MM.1S (cell line): ENCODE results near the gene FGD4.

Source experiments
- EZH2 ChIP-seq: fragments of 300-600 bp; sonication (generic); optimal IDR thresholded peaks from 2 replicates; pipeline ENCODE3; 2017; ENCODE audit warnings: low read depth, mild to moderate bottlenecking, antibody characterized with exemption, low read length, mixed read lengths
- TF ChIP-seq, protein P1 (sequence below): fragments of 300-600 bp; sonication (generic); IDR thresholded peaks from 2 replicates; pipeline ENCODE4 v1.5.1; 2016; ENCODE audit warnings: antibody characterized with exemption, low read length, mixed read lengths

DNA sequence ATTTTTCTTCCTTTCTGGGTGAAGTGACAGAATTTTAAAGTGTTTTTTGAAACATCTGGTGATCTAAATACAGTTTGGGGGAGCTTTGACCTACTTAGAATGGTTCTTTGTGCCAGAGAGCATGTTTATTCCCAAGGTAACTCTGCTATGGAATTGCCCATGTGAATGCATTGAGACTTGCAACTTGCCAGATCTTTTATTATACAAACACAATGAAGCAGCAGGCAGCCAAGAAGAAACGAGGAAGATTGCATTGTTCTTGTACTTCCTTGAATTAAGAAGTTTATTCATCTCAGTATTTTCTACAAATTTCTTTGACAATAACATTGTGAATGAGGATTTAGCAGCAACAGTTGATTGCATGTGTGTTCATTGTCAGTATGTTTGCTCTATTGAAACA is 55.5 kb downstream of the FGD4 start:
- TF ChIP-seq, protein P1, sequence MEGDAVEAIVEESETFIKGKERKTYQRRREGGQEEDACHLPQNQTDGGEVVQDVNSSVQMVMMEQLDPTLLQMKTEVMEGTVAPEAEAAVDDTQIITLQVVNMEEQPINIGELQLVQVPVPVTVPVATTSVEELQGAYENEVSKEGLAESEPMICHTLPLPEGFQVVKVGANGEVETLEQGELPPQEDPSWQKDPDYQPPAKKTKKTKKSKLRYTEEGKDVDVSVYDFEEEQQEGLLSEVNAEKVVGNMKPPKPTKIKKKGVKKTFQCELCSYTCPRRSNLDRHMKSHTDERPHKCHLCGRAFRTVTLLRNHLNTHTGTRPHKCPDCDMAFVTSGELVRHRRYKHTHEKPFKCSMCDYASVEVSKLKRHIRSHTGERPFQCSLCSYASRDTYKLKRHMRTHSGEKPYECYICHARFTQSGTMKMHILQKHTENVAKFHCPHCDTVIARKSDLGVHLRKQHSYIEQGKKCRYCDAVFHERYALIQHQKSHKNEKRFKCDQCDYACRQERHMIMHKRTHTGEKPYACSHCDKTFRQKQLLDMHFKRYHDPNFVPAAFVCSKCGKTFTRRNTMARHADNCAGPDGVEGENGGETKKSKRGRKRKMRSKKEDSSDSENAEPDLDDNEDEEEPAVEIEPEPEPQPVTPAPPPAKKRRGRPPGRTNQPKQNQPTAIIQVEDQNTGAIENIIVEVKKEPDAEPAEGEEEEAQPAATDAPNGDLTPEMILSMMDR: no peak
- TF ChIP-seq EZH2: no peak
